ENCODE results near the gene MAPKBP1. TPM values are rescaled to one million over a fixed set of nuclear protein-coding genes. Genes with fewer than 3 reads are reported as not detected.
A peak's percentile ranks its signal among the peaks of the same experiment; 100 is the strongest.

MAPKBP1 gene
- total RNA-seq, 1 experiment from 2014 or later = 13.7 TPM

- Mint-ChIP-seq H3K4me1 (peaks cover 3 to 5% of the 10 kb centered on the region in 2 experiments), H3K27ac (peak overlapping the region in 1 of 3 experiments; percentile 70; a peak in 2 of 7 replicates), H3K9me3 (no peaks in the 10 kb centered on the region), H3K27me3 (ENCODE audit: low read depth) (no peaks in the 10 kb centered on the region), H3K4me3 (no peak overlapping the region), H3K36me3 (ENCODE audit: insufficient read depth in 1 of 3, low read depth in 3 of 3) (peaks cover 0 to 9% (median 1%) of the 10 kb centered on the region in 3 experiments; a peak in 3 of 7 replicates)
- no peak overlapping the region for H3K9ac ChIP-seq (ENCODE audit: extremely low read depth, insufficient read length, low read length)
- no peak overlapping the region for H4K8ac ChIP-seq (replicated peaks; ENCODE audit: insufficient read length, low read depth, low read length)
- H3K23me2 ChIP-seq (ENCODE audit: insufficient read length, low read depth, low read length, poor library complexity, severe bottlenecking) = no peaks in the 10 kb centered on the region
- H3K4me1 ChIP-seq (ENCODE audit: insufficient read depth, low read length) = no peaks in the 10 kb centered on the region
- no peak overlapping the region for H3K18ac ChIP-seq (ENCODE audit: insufficient read length, low read depth, low read length)
- H4K20me1 ChIP-seq (ENCODE audit: control insufficient read depth, insufficient read depth, insufficient read length) = no peaks in the 10 kb centered on the region
- H3K79me1 ChIP-seq (ENCODE audit: insufficient read depth, low read depth, low read length, poor library complexity, severe bottlenecking) = no peaks in the 10 kb centered on the region
- no peak overlapping the region for H3K27ac ChIP-seq (ENCODE audit: insufficient read length, low read depth, low read length)
- DNase-seq = no peak
- no peak overlapping the region for H3T11ph ChIP-seq (ENCODE audit: low read length)
- no peak overlapping the region for H2BK15ac ChIP-seq (ENCODE audit: low read depth, low read length)
- no peak overlapping the region for H2BK20ac ChIP-seq (ENCODE audit: low read depth, low read length, poor library complexity, severe bottlenecking)
- no peak overlapping the region for H3K56ac ChIP-seq (ENCODE audit: insufficient read length, low read depth, low read length)
- no peaks in the 10 kb centered on the region for H3K9me3 ChIP-seq (ENCODE audit: control insufficient read depth, low read depth, low read length)
- H3K23ac ChIP-seq (ENCODE audit: insufficient read length, low read depth, low read length) = no peak overlapping the region
- H3K27me3 ChIP-seq (ENCODE audit: insufficient read depth, low read length) = no peaks in the 10 kb centered on the region
- no peak overlapping the region for H3K4ac ChIP-seq (ENCODE audit: low read depth, low read length)
- no peaks in the 10 kb centered on the region for H3K79me2 ChIP-seq (ENCODE audit: insufficient read depth, low read length)
- H2BK12ac ChIP-seq (ENCODE audit: insufficient read length, low read depth, low read length) = no peak overlapping the region
- no peak overlapping the region for H3K4me2 ChIP-seq (ENCODE audit: insufficient read depth, insufficient read length, low read length)
- H2AFZ ChIP-seq (ENCODE audit: low read length) = no peak overlapping the region
- no peak overlapping the region for H2BK5ac ChIP-seq (ENCODE audit: insufficient read length, low read length)
- no peak overlapping the region for H2BK120ac ChIP-seq (ENCODE audit: low read depth, low read length, poor library complexity, severe bottlenecking)
- no peak for TF ChIP-seq CTCF (conservative IDR thresholded peaks at IDR 0.05)
- no peak overlapping the region for H3K14ac ChIP-seq (ENCODE audit: insufficient read depth, low read length)
- no peak overlapping the region for H2AK5ac ChIP-seq (ENCODE audit: insufficient read length, low read length)
- no peak overlapping the region for H4K5ac ChIP-seq (ENCODE audit: insufficient read length, low read depth, low read length)
- H4K91ac ChIP-seq (ENCODE audit: insufficient read length, low read depth, low read length) = no peak overlapping the region
- no CpG with 5 or more reads among the region's 11 CpGs for WGBS (ENCODE audit: extremely low coverage, insufficient read length, low lambda C conversion rate)
These were observed 38.6 kb downstream of the MAPKBP1 start for GRCh38 chr15:41812820-41813375.
